HG03378 (cell line): Measurements from ENCODE around the gene KLB.

Experiments
- ATAC-seq: cut with Tn5 transposase; IDR thresholded peaks from one replicate; pipeline ENCODE4 v1.9.1; 2021; ENCODE audit warnings: mild to moderate bottlenecking, moderate library complexity; ENCODE audit not compliant: unreplicated experiment

KLB gene

GRCh38 chr4:39458505-39459300 lies 52.0 kb downstream of the KLB start, which contains the start of the genes LIAS and RPL9:
TSS of gene LIAS (plus strand) at chr4:39459056. CDS start at chr4:39459118, 62 bp downstream.
TSS of gene RPL9 (minus strand) at chr4:39458922. CDS start at chr4:39458439, 483 bp downstream.
- ATAC-seq = peak; percentile 80

DNA sequence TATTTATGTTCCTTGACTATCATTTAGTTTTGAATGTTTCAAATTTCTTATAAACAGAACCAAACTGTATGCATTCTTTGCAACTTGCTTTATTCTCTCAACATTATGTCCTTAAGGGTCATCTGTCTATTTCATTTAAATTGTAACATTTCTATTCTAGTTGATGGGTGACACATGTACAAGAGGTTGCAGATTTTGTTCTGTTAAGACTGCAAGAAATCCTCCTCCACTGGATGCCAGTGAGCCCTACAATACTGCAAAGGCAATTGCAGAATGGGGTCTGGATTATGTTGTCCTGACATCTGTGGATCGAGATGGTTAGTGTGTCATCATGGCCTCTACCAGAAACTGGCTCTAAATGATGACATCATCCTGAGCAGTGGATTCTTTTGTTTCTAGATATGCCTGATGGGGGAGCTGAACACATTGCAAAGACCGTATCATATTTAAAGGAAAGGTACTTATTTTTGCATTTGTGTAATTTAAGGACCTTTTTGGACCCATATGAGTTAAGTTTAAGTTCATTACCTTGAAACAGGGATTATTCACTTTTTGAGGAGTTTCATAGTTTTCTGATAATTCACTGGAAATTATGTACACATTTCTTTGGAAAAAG lies 58.3 kb downstream of the KLB start:
- ATAC-seq = no peak

- ATAC-seq = no peak
Observed at GRCh38 chr4:39466747-39467146, 60.0 kb downstream of the KLB start.

- ATAC-seq = no peak
Observed at GRCh38 chr4:39467464-39467863, 60.7 kb downstream of the KLB start.

DNA sequence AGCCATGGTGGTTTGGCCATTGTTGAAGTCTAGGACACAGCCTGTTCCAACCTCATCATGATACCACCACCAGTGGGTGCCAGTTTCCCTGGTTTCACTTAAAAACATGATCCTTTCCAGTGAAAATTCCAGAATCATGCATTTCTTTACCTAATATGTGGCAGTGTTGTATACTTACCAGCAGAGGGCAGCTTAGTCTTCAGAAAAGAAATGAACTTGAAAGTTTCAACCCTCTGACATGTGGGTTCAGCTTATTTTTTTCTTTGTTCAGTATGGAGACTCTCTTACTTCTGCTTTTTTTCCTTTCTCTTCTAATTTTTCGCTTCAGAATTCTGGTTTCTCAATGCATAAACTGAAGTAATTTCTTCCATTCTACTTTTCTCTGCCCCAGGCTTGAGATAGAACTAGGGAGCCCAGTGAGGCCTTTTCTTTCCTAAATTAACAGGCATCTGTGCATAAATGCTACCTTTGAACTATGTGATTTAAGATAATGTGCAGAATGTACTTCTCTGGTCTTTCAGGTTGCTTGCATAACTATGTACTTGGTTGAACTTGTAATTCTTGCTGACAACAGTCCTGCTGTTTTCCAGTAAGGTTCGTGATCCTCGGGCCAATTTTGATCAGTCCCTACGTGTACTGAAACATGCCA lies 62.8 kb downstream of the KLB start:
- ATAC-seq = peak; percentile 85

DNA sequence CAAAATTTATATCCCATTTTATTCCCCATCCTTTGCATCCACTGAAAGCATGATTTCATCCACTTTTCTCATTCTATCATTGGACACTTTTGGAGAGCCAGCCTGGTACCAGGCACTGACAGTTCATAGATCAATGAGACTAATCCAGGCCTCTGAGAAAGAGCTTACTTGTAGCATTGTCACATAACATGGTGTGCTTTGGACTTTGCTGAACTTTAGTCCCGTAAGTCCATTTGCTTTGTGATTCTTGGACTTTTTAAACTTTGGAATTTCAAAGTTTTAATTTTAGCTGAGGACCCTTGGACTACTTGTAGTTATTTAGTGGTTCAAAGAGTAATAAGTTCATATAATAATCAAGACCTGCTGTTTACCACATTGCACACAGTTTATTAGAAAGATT lies 63.7 kb downstream of the KLB start:
- no peak for ATAC-seq

GRCh38 chr4:39472396-39472795 lies 65.7 kb downstream of the KLB start:
- no peak for ATAC-seq

DNA sequence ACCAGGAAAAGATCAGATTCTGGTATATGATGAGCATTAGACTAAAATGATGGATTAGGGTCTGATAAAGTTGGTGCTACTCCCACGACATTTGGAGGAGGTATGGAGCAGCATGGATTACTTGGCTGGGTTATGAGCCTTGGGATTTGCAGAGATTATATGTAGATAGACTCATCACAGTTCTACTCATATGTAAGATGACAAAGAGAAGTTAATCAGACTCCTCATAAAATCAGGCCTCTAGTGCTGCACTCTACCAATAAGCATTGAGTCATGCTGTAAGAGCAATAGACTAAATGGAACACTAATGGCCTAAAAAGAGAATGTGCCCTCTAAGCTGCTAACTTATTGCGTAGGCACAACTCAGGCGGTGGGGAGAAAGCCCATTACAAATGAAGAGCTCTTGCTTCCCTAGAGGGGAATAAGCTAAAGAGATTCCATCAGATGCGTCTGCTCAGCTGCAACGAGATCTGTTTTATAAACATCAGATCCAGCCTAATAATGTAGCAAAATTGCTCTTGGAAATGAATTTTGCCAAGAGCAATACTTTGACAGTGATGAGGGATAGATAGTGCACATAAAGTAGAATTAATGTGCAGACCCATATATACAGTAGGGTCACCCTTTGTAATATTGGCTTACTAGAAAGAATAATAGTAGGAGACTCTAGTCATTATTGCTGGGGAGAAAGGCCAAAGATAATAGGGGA lies 69.6 kb downstream of the KLB start:
- ATAC-seq = no peak

DNA sequence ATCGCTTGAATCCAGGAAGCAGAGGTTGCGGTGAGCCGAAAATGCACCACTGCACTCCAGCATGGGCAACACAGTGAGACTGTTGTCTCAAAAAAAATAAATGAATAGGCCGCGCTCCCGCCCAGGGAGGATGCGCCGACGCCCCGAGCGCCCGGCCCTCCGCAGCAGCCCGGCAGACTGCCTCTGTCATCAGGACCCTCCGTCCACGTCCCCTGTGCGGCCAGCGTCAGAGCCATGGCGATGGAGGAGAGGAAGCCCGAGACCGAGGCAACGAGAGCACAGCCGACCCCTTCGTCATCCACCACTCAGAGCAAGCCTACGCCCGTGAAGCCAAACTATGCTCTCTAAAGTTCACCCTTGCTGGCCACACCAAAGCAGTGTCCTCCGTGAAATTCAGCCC lies 73.5 kb downstream of the KLB start:
- ATAC-seq = no peak

- no peak for ATAC-seq
Observed at GRCh38 chr4:39480902-39481695, 74.4 kb downstream of the KLB start.

DNA sequence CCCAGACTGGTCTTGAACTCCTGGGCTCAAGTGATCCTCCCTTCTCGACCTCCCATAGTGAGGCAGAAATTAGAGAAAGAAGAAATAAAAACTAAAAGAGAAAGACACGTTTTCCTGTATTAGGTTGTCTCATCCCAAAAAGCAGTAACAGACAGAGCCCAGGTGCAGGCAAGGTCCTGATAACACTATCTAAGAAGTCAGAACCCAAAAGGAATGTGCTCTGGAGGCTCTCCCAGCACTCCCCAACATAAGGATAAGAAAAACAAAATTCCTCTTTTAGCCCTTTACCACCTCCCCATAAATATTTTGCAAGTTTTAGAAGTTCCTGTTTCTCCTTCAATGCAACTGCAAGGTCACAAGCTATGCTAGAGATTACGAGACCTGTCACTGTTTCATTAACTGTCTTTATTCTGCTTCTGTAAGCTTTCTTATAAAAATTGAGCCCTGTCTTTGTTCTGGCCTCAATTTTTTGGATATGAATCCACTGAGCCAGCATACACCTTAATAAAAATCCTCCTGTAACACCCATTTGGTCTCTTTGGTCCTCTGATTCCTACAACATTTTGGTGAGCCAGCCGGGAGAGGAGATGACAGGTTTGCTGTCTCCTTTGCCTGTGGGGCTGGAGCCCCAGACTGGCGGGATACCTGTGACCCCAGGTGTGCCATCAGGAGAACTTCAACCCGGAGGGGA lies 78.0 kb downstream of the KLB start:
- no peak for ATAC-seq

- no peak for ATAC-seq
Observed at GRCh38 chr4:39486221-39486804, 79.6 kb downstream of the KLB start.

GRCh38 chr4:39490322-39490721 lies 83.6 kb downstream of the KLB start:
- ATAC-seq = no peak

DNA sequence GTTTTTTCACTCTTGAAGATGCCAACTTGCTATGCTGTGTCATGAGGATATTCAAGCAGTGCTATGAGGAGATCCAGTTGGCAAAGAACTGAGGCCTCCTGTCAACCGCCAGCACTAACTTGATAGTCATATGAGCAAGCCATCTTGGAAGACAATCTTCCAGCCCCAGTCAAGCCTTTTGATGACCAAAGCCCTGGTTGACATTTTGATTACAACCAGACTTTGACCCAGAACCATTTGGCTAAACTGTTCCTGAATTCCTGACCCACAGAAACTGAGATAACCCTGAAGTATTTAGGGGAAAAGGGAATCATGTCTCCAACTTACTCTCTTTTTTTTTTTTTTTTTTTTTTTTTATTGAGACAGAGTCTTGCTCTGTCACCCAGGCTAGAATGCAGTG lies 87.6 kb downstream of the KLB start:
- ATAC-seq = no peak

DNA sequence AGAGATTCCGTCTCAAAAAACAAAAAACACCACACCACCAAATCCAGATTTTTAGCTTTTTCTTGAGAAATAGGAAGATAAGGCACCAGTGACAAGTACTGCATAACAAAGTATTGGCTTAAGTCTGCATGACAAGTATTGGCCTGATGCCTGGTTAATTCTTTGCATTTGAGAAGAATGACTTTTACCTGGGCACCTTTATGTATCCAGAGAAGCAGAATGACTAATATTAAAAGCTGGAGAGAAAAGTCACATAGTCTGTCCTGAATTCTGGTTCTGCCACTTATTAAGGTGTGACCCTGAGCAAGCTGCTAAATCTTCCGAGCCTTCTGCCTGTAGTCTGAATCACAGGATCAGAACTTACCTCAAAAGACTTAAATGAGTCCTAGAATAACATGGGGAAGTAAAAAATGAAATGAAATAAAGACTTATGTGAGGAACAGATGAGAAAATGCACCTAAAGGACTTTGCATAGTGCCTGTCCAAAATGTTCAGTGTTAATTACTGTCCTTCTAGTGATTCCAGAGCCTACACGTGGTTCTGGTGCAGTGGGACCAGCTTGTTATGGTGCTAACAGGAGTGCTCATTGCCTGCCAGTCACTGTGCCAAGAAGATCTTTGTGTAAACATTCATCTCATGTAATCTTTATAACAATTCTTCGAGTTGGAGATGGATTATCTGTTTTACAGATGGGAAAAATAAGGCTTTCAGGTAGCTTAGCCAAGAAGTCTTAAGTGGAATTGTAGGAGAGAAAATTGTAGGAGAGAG lies 88.9 kb downstream of the KLB start:
- ATAC-seq = no peak

DNA sequence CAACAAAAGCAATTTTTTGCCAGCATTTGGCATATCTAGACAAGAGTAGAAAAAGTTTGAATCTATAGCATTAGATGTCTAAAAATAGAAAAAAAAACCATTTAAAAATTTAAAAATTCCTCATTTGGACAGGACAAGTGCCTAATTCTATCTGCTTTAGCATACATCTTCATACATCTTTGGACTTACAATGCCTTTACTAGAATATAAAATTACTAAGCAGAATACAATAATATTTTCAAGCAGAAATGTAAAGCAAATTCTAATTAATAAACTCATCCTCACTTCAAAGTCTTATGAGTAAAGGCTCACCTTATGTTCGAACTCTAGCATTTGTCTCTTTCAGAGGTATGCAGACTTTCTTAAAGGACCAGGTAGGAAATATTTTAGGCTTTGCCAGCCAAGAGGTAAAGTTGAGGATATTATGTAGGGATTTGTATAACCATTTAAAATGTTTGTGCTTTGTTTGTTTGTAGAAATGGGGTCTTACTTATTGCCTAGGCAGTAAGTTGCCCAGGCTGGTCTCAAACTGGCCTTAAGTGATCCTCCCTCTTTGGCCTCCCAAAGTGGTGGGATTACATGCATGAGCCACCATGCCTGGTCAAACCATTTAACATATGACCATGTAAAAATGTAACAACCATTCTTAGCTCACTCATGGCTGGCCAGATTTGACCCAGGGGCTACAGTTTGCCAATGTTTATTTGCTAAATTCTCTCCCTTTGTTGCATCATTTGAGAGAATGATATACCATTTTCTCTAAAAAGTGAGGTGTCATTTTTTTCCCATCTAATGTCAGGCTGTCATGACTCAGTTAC lies 91.4 kb downstream of the KLB start:
- no peak for ATAC-seq

DNA sequence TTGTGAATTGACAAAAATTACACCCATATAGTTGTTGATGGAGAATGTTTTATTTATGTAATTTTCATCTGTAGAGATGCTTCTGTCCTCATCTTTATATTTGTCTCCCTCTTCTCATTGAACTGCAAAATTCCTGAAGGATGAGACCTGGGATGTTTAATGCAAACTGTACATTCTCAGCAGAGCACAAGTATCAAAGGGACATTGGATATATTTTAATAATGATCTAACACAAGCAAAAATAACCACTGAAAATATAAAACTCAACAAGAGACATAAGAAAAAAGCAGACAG lies 91.9 kb downstream of the KLB start:
- no peak for ATAC-seq
